GM12875 (cell line): Measurements from ENCODE around the gene EEF2K.

Experiments used
- H3K4me3 ChIP-seq: one replicate; pipeline ENCODE4 v1.5.1; 2011; ENCODE audit warnings: low read depth, low read length, control low read depth
- TF ChIP-seq, protein P1 (sequence below): IDR thresholded peaks from 2 replicates; pipeline ENCODE4 v1.5.1; 2011; ENCODE audit warnings: low read depth, mild to moderate bottlenecking, control low read depth, inconsistent platforms, low read length, moderate library complexity, borderline replicate concordance; ENCODE audit not compliant: insufficient read depth

Gene EEF2K

GRCh38 chr16:22292320-22292719 is 86.2 kb downstream of the EEF2K start:
- TF ChIP-seq, protein P1, sequence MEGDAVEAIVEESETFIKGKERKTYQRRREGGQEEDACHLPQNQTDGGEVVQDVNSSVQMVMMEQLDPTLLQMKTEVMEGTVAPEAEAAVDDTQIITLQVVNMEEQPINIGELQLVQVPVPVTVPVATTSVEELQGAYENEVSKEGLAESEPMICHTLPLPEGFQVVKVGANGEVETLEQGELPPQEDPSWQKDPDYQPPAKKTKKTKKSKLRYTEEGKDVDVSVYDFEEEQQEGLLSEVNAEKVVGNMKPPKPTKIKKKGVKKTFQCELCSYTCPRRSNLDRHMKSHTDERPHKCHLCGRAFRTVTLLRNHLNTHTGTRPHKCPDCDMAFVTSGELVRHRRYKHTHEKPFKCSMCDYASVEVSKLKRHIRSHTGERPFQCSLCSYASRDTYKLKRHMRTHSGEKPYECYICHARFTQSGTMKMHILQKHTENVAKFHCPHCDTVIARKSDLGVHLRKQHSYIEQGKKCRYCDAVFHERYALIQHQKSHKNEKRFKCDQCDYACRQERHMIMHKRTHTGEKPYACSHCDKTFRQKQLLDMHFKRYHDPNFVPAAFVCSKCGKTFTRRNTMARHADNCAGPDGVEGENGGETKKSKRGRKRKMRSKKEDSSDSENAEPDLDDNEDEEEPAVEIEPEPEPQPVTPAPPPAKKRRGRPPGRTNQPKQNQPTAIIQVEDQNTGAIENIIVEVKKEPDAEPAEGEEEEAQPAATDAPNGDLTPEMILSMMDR = no peak
- H3K4me3 ChIP-seq = no peak overlapping the region

DNA sequence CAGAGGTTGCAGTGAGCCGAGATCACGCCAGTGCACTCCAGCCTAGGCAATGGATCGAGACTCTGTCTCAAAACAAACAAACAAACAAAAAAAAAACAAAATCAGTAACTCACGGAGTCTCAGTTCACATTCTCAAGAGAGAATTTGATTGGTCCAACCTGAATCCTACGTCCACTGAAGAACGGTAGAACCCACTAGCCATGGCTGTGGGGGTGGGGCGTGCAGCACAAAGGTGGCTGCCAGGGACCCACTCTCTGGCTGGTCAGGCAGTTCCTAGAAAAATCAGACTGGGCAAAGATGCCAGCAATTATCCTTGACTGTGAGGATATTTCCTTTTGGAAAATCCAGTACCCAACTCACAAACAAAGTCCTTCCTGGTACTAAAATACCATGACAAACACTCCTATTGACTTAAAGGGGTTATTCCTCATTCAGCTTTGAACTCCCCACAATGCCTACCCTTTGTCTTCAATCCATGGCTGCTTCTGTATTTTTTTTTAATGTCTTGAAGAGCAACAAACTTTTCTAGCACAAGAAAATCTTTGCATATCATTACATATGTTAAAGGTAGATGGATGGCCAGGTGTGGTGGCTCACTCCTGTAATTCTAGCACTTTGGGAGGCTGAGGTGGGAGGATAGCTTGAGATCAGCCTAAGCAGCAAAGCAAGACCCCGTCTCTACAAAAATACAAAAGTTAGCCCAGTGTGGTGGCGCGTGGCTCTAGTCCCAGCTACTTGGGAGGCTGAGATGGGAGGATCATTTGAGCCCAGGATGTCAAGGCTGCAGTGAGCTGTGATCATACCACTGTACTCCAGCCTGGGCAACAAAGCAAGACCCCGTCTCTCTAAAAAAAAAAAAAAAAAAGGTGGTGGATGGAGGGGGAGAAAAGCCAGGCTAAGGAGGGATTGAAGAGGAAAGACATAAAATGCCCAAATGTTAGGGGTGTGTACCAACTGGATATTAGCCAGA is 87.3 kb downstream of the EEF2K start:
- TF ChIP-seq, protein P1 = no peak
- H3K4me3 ChIP-seq = no peak overlapping the region

- peak overlapping the region; percentile 47 for H3K4me3 ChIP-seq
- TF ChIP-seq, protein P1 = no peak
Observed at GRCh38 chr16:22296225-22297113, 90.4 kb downstream of the EEF2K start.

DNA sequence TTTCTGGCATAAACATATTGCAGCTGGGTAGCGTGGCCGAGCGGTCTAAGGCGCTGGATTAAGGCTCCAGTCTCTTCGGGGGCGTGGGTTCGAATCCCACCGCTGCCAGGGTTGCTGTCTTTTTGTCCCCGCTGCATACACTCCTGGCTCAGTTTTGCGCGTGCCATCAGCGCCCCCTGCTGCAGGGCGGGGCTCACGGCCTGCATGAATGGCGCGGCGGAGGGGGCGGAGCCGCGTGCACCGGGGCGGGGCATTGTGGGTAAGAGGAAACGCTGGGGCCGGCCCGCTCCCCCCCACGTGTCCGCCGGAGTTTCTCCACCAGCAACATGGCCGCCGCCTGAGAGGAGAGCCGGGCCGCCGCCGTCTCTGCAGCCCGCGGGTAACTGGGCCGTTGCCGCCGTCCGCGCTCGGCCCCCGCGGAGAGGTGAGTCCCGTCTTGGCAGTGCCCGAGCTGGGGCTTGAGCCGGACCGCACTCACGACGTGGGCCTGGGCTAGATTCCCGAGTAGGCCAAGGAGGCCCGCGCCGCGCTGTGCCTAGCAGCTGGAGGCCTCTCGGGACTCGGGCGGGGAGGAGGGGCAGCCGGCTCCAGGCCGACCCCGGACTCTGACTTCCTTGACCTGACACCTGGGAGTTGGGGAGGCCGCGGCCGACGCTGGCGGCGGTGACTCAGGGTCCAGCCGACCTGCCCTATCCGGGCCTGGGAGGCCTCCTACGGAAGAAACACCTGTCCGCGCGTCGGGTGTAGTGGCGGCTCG is 91.2 kb downstream of the EEF2K start, which contains the start of gene POLR3E:
Gene POLR3E, plus strand, starts transcription at position 296 of the 757 bp plus-strand sequence. CDS start 5,560 bp downstream, outside the sequence.
- peak within 1 kb of the TSS; percentile 73 for H3K4me3 ChIP-seq
- TF ChIP-seq, protein P1 = peak; percentile 91

DNA sequence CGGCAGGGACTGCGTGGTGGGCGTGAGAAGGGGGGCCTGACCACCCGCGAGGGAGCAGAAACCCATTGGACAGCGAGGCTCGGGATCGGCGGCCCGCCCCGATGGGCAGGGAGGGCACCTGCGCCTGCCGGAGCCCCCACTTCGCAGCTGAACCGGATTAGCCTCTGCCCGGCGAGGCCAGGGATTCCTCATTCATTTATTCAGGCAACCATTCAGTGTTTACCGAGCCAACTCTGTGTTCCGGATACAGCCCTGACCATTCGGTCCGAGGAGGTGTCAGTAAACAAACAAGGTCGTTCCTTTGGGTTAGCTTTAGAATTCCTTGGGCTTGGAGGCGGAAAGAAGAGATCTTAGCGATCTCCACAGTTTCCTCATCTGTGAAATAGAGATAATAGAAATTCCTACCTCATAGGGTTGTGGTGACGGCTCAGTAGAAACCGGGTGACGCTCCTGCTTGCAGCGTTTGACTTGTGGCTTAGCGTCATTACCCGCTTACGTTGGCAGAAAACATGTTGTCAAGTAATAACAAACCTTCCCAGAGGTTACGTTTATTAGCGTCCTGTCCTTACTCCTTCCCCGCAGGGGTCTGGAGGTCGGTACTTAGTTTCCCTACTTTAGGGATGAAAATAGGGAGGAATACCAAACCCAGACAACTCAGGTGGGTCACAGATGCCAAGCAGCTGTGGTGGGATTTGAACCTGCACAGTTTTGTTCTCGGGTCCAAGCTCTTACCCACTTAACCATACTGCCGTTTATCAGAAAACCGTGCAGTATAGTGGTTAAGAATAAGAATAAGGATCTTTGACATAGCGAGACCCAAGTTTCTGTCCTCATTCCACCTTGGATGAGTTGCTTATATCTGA is 92.0 kb downstream of the EEF2K start:
- H3K4me3 ChIP-seq = peak overlapping the region; percentile 73
- TF ChIP-seq, protein P1 = no peak

DNA sequence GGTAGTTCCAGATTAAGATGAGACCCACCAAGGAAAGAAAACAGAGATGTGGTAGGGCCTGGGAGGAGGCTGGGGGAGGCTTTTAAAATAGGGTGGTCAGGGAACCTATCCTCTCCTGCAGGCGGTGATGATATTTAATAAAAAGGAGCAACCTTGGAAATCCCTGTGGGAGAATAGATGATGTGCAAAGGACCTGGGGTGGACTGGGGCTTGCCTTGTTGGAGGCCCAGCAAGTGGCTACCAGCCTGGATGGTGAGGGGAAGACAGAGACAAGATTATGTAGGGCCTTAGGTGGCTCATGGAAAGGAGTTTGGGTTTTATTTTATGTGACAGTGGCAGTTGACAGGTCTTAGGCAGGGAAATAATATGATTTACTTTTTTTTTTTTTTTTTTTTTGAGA is 93.0 kb downstream of the EEF2K start:
- H3K4me3 ChIP-seq = no peak overlapping the region
- TF ChIP-seq, protein P1 = no peak
